SK-N-SH treated with all-trans-retinoic acid at 6 μM for 48 hours (cell line): ENCODE measurements around the gene TFEC.

Experiments
- ATAC-seq: fragments of 200-7000 bp; cut with Tn5 transposase; 3 replicates; pipeline ENCODE4 v1.9.1; 2020; ENCODE audit warnings: mild to moderate bottlenecking, moderate library complexity
- ARNTL ChIP-seq: fragments of 450-650 bp; formaldehyde crosslinking; IDR thresholded peaks from 2 replicates; pipeline ENCODE4 v1.5.0; 2020; ENCODE audit warnings: low read depth, mild to moderate bottlenecking, moderate library complexity, borderline replicate concordance
- BACH2 ChIP-seq: fragments of 250-450 bp; sonication (Bioruptor Pico); IDR thresholded peaks from 2 replicates; pipeline ENCODE4 v1.9.0; 2021; ENCODE audit warnings: mild to moderate bottlenecking, borderline replicate concordance
- CREB5 ChIP-seq: fragments of 250-450 bp; sonication (Bioruptor Pico); IDR thresholded peaks from 2 replicates; pipeline ENCODE4 v1.5.1; 2020; ENCODE audit warnings: low read depth, mild to moderate bottlenecking, moderate library complexity
- CSRNP3 ChIP-seq: fragments of 250-450 bp; sonication (Bioruptor Pico); IDR thresholded peaks from 2 replicates; pipeline ENCODE4 v1.5.1; 2021; ENCODE audit warnings: mild to moderate bottlenecking, moderate library complexity
- ESRRG ChIP-seq: fragments of 250-450 bp; sonication (Bioruptor Pico); IDR thresholded peaks from 2 replicates; pipeline ENCODE4 v1.6.1; 2021; ENCODE audit warnings: mild to moderate bottlenecking
- GLIS3 ChIP-seq: fragments of 250-450 bp; sonication (Bioruptor Pico); IDR thresholded peaks from 2 replicates; pipeline ENCODE4 v1.5.0; 2020; ENCODE audit warnings: mild to moderate bottlenecking, moderate library complexity
- ISL1 ChIP-seq: fragments of 250-450 bp; sonication (Bioruptor Pico); IDR thresholded peaks from 2 replicates; pipeline ENCODE4 v2.1.2; 2022; ENCODE audit warnings: mild to moderate bottlenecking, moderate library complexity
- OSR1 ChIP-seq: fragments of 250-450 bp; sonication (Bioruptor Pico); IDR thresholded peaks from 2 replicates; pipeline ENCODE4 v1.8.0; 2022; ENCODE audit warnings: moderate library complexity, mild to moderate bottlenecking, inconsistent platforms
- PATZ1 ChIP-seq: fragments of 250-450 bp; sonication (Bioruptor Pico); IDR thresholded peaks from 2 replicates; pipeline ENCODE4 v1.8.0; 2020; ENCODE audit warnings: mild to moderate bottlenecking, moderate library complexity, borderline replicate concordance
- POU6F1 ChIP-seq: fragments of 250-450 bp; sonication (Bioruptor Pico); IDR thresholded peaks from 2 replicates; pipeline ENCODE4 v1.8.0; 2021; ENCODE audit warnings: low read depth, mild to moderate bottlenecking, moderate library complexity, borderline replicate concordance
- PPARA ChIP-seq: fragments of 250-450 bp; sonication (Bioruptor Pico); IDR thresholded peaks from 2 replicates; pipeline ENCODE4 v1.5.0; 2020; ENCODE audit warnings: mild to moderate bottlenecking, borderline replicate concordance
- RARB ChIP-seq: fragments of 250-450 bp; sonication (Bioruptor Pico); IDR thresholded peaks from 2 replicates; pipeline ENCODE4 v1.8.0; 2021; ENCODE audit warnings: mild to moderate bottlenecking, moderate library complexity
- SNAI2 ChIP-seq: fragments of 250-450 bp; sonication (Bioruptor Pico); IDR thresholded peaks from 2 replicates; pipeline ENCODE4 v1.5.0; 2020; ENCODE audit warnings: mild to moderate bottlenecking, moderate library complexity
- TCF4 ChIP-seq: fragments of 250-450 bp; sonication (Bioruptor Pico); IDR thresholded peaks from 2 replicates; pipeline ENCODE4 v1.8.0; 2021; ENCODE audit warnings: mild to moderate bottlenecking, moderate library complexity, borderline replicate concordance
- TOX ChIP-seq: fragments of 250-450 bp; sonication (Bioruptor Pico); IDR thresholded peaks from 2 replicates; pipeline ENCODE4 v1.8.0; 2021; ENCODE audit warnings: mild to moderate bottlenecking, moderate library complexity, borderline replicate concordance
- TSHZ2 ChIP-seq: fragments of 250-450 bp; sonication (Bioruptor Pico); IDR thresholded peaks from 2 replicates; pipeline ENCODE4 v1.5.0; 2020; ENCODE audit warnings: mild to moderate bottlenecking, moderate library complexity
- ZC3H10 ChIP-seq: fragments of 250-450 bp; sonication (Bioruptor Pico); IDR thresholded peaks from 2 replicates; pipeline ENCODE4 v1.5.1; 2021; ENCODE audit warnings: mild to moderate bottlenecking, moderate library complexity
- ZFP30 ChIP-seq: fragments of 450-650 bp; formaldehyde crosslinking; IDR thresholded peaks from 2 replicates; pipeline ENCODE4 v1.5.0; 2022; ENCODE audit warnings: mild to moderate bottlenecking, moderate library complexity
- ZNF70 ChIP-seq: fragments of 450-650 bp; formaldehyde crosslinking; IDR thresholded peaks from 2 replicates; pipeline ENCODE4 v1.5.0; 2020; ENCODE audit warnings: mild to moderate bottlenecking, moderate library complexity

TFEC gene

GRCh38 chr7:115997221-115997620 is 33.3 kb downstream of the TFEC start:
- no peak for ATAC-seq
- TF ChIP-seq TCF4 (CRISPR knock-in tag) (no peak), BACH2 (CRISPR knock-in tag) (no peak), RARB (CRISPR knock-in tag) (no peak), ZC3H10 (CRISPR knock-in tag) (no peak), ZFP30 (CRISPR knock-in tag) (no peak), CSRNP3 (CRISPR knock-in tag) (no peak), ARNTL (CRISPR knock-in tag) (no peak), POU6F1 (no peak), PPARA (no peak), ESRRG (CRISPR knock-in tag) (no peak), PATZ1 (no peak), CREB5 (CRISPR knock-in tag) (no peak), TSHZ2 (CRISPR knock-in tag) (no peak), TOX (CRISPR knock-in tag) (no peak)

GRCh38 chr7:115995701-115996100 is 34.9 kb downstream of the TFEC start:
- TF ChIP-seq PATZ1 = no peak
- TF ChIP-seq CSRNP3 (CRISPR knock-in tag) = no peak
- no peak for TF ChIP-seq ISL1 (CRISPR knock-in tag)
- no peak for TF ChIP-seq POU6F1
- TF ChIP-seq ZNF70 (CRISPR knock-in tag) = no peak
- no peak for TF ChIP-seq GLIS3 (CRISPR knock-in tag)
- TF ChIP-seq ZFP30 (CRISPR knock-in tag) = no peak
- TF ChIP-seq TOX (CRISPR knock-in tag) = no peak
- no peak for TF ChIP-seq SNAI2 (CRISPR knock-in tag)
- TF ChIP-seq BACH2 (CRISPR knock-in tag) = no peak
- no peak for TF ChIP-seq OSR1 (CRISPR knock-in tag)
- TF ChIP-seq ARNTL (CRISPR knock-in tag) = no peak
- TF ChIP-seq CREB5 (CRISPR knock-in tag) = no peak
- no peak for TF ChIP-seq ESRRG (CRISPR knock-in tag)
- no peak for TF ChIP-seq ZC3H10 (CRISPR knock-in tag)
- no peak; the same call in 2 of the 3 replicates for ATAC-seq
